CD4-positive, alpha-beta T cell treated with Interleukin-4 for 1 hour (primary cell): ENCODE data around the gene AHNAK.
"Not testable (repeated sequence)": the region's sequence is repeated elsewhere in the genome, so short reads cannot be mapped to it uniquely, and the experiment has no call there.

Experiments
- DNase-seq, 2 donors: peaks; one replicate each; pipeline ENCODE4 v3.0.0-alpha.2; 2020 to 2022

The AHNAK gene

GRCh38 chr11:62546244-62546928 is at the start of gene AHNAK:
TSS of gene AHNAK (minus strand) at chr11:62546806. CDS start at chr11:62536098, 10,708 bp downstream.
- peak; percentile 83 for DNase-seq

DNA sequence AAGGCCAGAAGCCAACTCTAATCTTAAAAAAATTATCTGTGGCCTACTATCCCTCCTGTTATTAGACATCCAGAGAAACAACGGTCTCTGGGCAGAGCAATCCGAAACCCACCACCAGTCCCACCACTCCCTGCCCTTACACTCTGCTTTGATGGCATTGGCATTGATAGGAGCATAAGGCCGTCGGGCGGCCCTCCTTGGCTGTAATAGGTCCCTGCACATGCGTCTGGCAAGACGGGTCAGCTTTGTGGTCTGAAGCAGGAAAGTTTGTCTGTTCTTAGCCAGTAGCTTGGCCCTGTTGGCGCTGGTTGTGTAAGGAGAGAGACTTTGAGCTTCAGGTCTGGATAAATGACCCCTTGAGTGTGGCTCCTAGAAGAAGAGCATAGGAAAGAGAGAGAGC is 48.5 kb upstream of the AHNAK start:
- no peak for DNase-seq

DNA sequence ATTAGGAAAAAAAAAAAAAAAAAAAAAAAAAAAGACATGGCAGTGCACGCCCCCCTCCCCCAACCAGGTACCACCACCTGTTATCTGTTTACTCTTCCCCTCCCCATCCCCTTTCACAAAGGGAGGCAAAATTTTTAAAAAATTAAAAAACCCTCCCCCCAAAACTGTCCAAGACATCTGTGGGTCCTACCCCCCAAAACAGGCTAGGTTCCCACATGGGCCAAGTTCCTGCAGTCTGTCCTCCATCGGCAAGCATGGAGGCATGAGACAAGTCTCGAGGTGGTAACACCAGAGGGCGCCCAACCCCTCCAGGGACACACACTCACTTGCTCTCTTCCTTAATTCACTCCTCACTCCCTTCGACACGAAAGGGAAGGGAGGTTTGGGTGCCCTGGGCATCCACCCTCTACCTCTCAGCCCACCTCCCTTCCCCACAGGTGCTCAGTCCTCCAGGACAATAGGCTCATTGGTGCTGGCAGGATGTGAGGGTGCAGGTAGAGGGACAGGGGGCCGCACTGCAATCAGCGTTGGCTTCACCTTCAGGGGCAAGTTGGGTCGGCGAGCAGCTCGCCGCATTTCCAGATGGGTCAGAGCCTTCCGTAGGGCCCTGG is 46.9 kb upstream of the AHNAK start:
- peak; percentile 84 to 85 for DNase-seq

DNA sequence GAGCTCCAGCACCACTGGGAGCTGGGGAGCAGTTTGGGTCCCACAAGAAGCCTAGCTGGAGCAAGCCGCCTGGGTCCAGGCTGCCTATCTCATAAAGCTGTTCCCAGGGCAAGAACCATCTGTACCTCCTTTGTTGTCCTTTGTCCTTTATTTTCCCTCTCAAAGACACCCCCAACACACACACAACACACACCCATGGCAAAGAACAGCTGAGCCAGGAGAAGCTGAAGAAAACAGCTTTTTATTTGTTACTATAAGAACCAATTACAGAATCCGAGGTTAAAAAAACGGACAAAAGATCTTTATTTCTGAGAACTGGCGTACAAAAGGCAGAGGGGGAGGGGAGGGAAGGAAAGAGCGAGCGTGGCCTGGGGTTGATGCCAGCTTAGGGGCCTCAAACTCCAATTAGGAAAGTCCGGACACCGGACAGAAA is 46.4 kb upstream of the AHNAK start:
- no peak for DNase-seq

DNA sequence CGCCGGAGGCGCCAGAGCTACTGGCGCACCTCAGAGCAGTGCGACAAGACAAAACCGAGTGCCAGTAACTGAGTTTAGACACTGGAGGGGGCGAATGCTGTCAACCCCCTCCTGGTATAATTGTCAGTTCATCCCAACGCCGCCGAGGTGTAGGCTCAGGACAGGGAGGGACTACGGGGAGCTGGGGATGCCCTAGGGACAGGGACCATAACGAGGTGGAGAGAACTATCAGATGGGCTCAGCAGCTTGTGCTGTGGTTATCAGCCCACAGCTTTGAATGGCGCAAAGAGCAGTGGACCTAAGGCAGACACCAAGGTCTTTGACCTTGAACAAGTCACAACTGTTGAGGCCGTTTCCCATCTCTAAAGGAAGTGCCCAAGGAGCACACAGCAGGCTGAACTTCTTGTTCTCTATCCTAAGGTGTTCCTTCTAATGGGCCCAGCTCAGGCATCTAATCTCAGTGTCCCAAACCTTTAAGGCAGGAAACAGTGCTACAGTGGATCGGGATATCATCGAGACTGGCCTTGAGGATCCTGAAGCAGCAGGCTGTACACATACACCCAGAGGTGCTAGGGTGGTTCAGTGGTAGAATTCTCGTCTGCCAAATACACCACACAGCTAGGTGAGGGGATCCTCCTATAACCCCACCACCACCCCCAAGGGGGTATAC is 45.7 kb upstream of the AHNAK start:
- DNase-seq: no peak

DNA sequence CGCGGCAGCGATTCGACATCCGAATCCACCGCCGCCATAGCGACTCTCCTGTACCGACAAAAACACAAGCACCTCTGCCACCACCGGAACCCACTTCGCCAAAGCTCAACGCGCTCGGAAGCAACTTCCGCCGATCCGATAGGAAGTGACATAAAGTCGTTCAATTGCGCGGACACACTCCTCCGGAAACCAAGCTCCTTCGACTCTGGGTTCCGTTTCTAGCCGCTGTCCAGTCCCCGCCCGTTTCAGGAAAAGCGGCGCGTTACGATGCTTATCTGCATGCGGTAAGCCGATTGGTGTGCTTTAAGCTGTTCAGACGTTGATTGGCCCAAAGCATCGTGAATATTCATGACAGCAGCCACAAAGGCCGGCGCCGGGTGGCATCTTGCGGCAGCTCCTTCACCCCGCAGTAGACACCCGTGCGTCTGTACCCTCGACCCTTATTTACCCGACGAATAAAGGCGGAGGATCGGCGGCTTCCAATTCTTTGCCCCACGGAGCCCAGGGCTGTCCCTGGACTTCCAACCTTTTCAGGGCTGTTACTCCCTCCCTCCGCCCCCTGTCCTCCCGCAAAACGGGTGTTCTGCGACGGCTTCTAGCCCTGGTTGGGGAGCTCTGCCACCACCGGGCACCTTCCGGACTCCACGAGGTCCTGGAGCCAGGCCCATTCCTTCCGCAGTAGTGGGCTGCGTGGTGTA is 45.0 kb upstream of the AHNAK start, which contains the start of gene TUT1:
Gene TUT1 (minus strand): TSS at position 76 of the 698 bp plus-strand sequence. CDS start 38 bp downstream, at position 38.
- peak; percentile 98 to 99 for DNase-seq

GRCh38 chr11:62588966-62589637 is 42.5 kb upstream of the AHNAK start:
- peak; percentile 24 to 30 for DNase-seq

- not testable (repeated sequence) for DNase-seq
Measured at GRCh38 chr11:62585356-62585755, 38.8 kb upstream of the AHNAK start.

DNA sequence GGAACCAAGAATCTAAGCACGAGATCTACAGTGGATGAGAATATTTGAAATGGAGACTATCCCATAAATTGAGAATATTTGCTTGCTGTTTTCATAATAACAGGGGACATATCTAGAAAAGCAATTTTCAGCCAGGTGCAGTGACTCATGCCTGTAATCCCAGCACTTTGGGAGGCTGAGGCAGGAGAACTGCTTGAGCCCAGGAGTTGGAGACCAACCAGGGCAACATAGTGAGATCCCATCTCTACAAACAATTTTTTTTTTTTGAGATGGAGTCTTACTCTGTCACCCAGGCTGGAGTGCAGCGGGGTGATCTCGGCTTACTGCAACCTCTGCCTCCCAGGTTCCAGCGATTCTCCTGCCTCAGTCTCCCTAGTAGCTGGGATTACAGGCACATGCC is 35.1 kb upstream of the AHNAK start:
- DNase-seq: not testable (repeated sequence)

GRCh38 chr11:62580959-62581715 is 34.5 kb upstream of the AHNAK start:
- DNase-seq: no peak

GRCh38 chr11:62579252-62579651 is 32.6 kb upstream of the AHNAK start:
- no peak for DNase-seq

DNA sequence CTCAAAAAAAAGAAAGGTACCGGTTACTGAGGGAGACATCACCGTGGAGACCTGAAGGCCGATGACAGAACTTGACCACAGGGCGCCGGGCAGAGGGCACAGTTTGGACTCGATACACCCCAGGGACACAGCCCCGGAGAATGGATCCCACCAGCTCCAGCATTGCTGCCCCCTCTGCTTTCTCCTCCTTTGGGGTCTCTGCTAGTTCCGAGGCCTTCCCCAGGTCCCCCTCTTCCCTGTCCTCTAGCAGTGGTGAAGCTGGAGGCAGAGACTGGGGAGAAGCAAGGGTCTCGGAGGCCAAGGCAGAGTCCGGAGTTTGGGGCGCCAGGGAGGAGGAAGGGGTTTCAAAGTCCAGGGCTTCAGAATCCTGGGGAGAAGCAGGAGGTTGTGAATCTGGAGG is 31.9 kb upstream of the AHNAK start:
- DNase-seq: no peak

GRCh38 chr11:62577046-62577714 is 30.6 kb upstream of the AHNAK start:
- DNase-seq: no peak

DNA sequence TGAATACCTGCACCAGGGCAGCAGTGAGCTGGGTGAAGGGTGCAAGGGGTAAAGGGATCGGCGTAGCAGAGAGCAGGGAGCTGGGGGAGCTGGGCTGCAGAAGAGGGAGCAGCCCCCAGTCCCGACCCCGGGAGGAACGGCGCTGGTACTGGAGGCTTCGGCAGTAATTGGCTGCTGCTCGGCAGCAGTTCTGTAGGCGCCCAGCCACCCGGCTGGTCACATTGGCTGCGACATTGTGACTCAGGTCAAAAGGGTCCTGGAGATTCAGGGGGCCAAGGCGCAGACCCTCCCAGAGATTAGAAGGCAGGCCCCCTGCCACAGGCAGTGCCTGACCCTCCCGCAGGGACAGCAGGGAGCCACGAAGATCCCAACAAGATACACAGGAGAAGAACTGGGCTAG is 29.2 kb upstream of the AHNAK start:
- DNase-seq: no peak

DNA sequence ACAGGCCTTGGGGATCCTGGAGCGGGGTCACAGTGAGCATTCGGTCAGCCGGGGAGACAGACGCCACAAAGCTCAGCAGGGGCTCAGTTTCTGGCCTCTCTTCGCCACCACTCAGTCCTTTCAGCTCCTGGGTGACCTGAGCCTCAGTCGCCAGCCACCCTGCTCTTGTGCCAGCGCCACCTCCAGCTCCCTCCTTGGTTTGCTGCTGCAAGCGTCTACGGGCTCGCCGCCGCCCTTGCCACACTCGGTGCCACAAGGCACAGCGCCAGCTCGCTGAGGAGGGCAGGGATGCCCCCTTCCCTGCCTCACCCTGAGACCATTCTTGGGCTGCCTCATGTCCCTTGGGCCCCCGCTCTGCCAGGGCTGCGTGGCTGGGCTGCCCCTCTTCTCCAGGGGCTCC is 28.6 kb upstream of the AHNAK start:
- no peak for DNase-seq

- no peak for DNase-seq
Measured at GRCh38 chr11:62574363-62575071, 27.9 kb upstream of the AHNAK start.

DNA sequence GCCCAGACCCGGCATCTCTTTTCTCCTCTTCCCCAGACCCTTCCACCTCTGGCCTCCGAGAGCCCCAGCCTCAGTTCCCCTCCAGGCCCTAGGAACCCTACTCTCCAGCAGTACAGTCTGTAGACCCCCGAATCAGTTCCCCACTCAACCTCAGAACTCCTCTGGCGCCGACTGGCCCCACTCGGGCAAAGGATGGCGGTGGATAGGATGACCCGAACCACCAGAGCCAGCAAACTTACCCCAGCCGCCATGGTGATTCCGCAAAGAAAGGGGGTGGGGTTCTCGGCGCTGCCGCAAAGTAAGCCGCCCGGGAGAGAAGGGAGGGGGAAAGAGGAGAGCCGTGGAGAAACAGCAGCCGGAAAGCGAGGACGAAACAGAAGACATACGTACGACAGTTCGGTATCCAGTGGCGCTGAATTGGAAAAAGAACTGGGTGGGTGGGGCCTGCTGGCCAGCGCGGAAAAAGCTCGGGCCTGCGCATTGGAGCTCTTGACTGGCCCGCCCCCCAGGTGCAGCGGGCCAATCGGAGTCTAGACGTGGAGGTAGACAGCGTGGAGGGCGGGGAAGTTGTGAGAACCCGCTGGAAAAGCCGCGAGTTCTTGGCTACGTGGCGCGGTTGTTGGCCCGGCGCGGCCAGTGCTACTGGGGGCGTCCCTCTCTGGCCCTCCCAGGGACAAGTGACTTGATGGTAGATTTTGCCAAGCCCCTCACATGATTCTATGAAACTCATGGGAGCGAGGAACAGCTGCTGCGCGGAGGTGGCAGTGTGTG is 27.2 kb upstream of the AHNAK start, which contains the start of gene EEF1G:
Gene EEF1G (minus strand): TSS at position 300 of the 771 bp plus-strand sequence. CDS start 49 bp downstream, at position 251.
- DNase-seq: peak; percentile 100

DNA sequence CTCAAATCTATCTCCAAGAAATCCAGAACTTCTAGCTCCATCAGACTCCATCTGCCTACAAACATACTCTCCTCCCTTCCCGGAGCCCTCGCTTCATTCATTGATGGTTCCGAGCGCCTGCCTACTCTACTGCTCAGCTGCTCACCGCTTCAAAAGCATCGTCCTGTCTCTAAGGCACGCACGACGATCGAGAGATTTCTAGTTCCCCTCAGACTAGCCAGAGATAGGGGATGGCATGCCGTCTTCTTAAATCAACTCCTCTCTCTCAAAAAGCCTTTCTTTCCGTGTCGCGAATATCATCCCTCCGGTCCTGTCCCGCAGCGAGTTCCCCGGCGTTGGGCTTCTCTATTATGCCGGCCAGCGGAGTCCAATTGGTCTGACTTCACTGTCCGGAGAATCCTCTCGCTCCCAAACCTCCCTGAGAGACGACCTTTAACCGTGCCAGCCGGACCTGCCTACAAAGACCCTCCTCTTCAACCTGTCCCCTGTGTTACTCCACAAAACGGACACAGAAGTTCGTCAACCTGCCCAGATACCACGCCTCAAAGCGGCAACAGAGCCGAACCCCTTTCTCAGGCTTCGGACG is 26.5 kb upstream of the AHNAK start:
- peak; percentile 19 to 42 for DNase-seq

GRCh38 chr11:62572431-62572830 is 25.8 kb upstream of the AHNAK start:
- DNase-seq: no peak
